Measurements from ENCODE around the gene HTRA1. TPM values are rescaled to one million over a fixed set of nuclear protein-coding genes. Genes with fewer than 3 reads are reported as not detected.

The HTRA1 gene
- total RNA-seq, 2 experiments from 2014 or later = not detected

- ChIA-PET POLR2A (no interaction called here), CTCF (interaction anchor here (0.9 kb wide), 1 partner anchor 13 kb away, joined by 3 read pairs; no protein-coding TSS in a partner anchor)
- ATAC-seq (no peak), DNase-seq (no peak)
- peaks cover 6% of the 10 kb centered on the region for H3K27me3 Mint-ChIP-seq
- no peaks in the 10 kb centered on the region for H3K9me3 Mint-ChIP-seq (ENCODE audit: low read depth)
- no peak overlapping the region for H3K27ac Mint-ChIP-seq
- H3K4me1 Mint-ChIP-seq = peaks cover 29% of the 10 kb centered on the region
- intact Hi-C loops (cut with DNase I, micrococcal nuclease) = loop anchor here in 1 of 2 experiments (10.0 kb wide), 1 partner anchor 416 kb away; no protein-coding TSS in a partner anchor
- no peak overlapping the region for H3K4me3 Mint-ChIP-seq
- H3K36me3 Mint-ChIP-seq (ENCODE audit: low read depth) = no peaks in the 10 kb centered on the region
These were observed 99.9 kb downstream of the HTRA1 start for GRCh38 chr10:122561212-122561611.

- POLR2A ChIA-PET = no interaction called here
- intact Hi-C loops (cut with DNase I, micrococcal nuclease) = loop anchor here in 1 of 2 experiments (10.0 kb wide), 1 partner anchor 417 kb away; no protein-coding TSS in a partner anchor
- H3K9me3 Mint-ChIP-seq (ENCODE audit: low read depth) = no peaks in the 10 kb centered on the region
- H3K27ac Mint-ChIP-seq = no peak overlapping the region
- no peak for DNase-seq
- no peak for ATAC-seq
- no peaks in the 10 kb centered on the region for H3K36me3 Mint-ChIP-seq (ENCODE audit: low read depth)
- CTCF ChIA-PET = interaction anchor here (0.9 kb wide), 1 partner anchor 12 kb away, joined by 3 read pairs; no protein-coding TSS in a partner anchor
- H3K27me3 Mint-ChIP-seq = peaks cover 6% of the 10 kb centered on the region
- no peak overlapping the region for H3K4me3 Mint-ChIP-seq
- H3K4me1 Mint-ChIP-seq = peaks cover 29% of the 10 kb centered on the region
These were observed 100.4 kb downstream of the HTRA1 start for GRCh38 chr10:122561792-122562191.

Small RNA genes lying within 50 kb of the gene (microRNA-seq; reads per million reads assigned to microRNA genes)
- gene MIR3941 (ENCODE audit: borderline replicate concordance) = 2.5 reads per million

Other genes starting within 250 kb of the HTRA1 start
- not detected for gene BTBD16, start 190.3 kb upstream of the HTRA1 start, total RNA-seq
- 10 to 100 TPM in 1 of 2 experiments, 1 to 10 TPM in 1; 7.7 to 11.7 TPM for gene PLEKHA1, start 86.8 kb upstream of the HTRA1 start, total RNA-seq
- gene ARMS2, start 6.9 kb upstream of the HTRA1 start, total RNA-seq = not detected
- gene DMBT1, start 99.2 kb downstream of the HTRA1 start, total RNA-seq = not detected
- not detected for gene C10orf120, start 238.3 kb downstream of the HTRA1 start, total RNA-seq